Astrocyte (in vitro differentiated cells and primary cell): Measurements from ENCODE around the gene CALB2. TPM values are rescaled to one million over a fixed set of nuclear protein-coding genes. Genes with fewer than 3 reads are reported as not detected.

Source experiments
- DNase-seq: peaks from one replicate; pipeline ENCODE4 v3.0.0-alpha.2; 2010; ENCODE audit warnings: low read depth
- FAIRE-seq: peaks from 2 replicates; lab custom pipeline; 2011; peaks lifted over from hg19 to GRCh38; lab: Jason Lieb, UNC
- H2AFZ ChIP-seq: 2 replicates; pipeline ENCODE4 v1.6.0; 2012; ENCODE audit warnings: low read depth, low read length, inconsistent platforms
- H3K27ac ChIP-seq: 2 replicates; pipeline ENCODE4 v1.5.1; 2011; ENCODE audit warnings: low read depth, low read length, inconsistent platforms
- H3K27me3 ChIP-seq: 2 replicates; pipeline ENCODE4 v1.6.0; 2011; ENCODE audit warnings: low read length, inconsistent platforms; ENCODE audit not compliant: insufficient read depth
- H3K36me3 ChIP-seq: 2 replicates; pipeline ENCODE4 v1.5.1; 2011; ENCODE audit warnings: low read length, inconsistent platforms; ENCODE audit not compliant: insufficient read depth
- H3K4me1 ChIP-seq: 2 replicates; pipeline ENCODE4 v1.5.1; 2011; ENCODE audit warnings: low read length, inconsistent platforms; ENCODE audit not compliant: insufficient read depth
- H3K4me2 ChIP-seq: 2 replicates; pipeline ENCODE4 v1.6.0; 2012; ENCODE audit warnings: low read length, inconsistent platforms
- H3K4me3 ChIP-seq: 2 replicates; pipeline ENCODE4 v1.5.1; 2011; ENCODE audit warnings: low read depth, mild to moderate bottlenecking, low read length, inconsistent platforms; ENCODE audit not compliant: insufficient read depth
- H3K79me2 ChIP-seq: 2 replicates; pipeline ENCODE4 v1.6.0; 2012; ENCODE audit warnings: mild to moderate bottlenecking, low read length, inconsistent platforms; ENCODE audit not compliant: insufficient read depth
- H3K9ac ChIP-seq: 2 replicates; pipeline ENCODE4 v1.6.0; 2012; ENCODE audit warnings: mild to moderate bottlenecking, low read length, inconsistent platforms
- H3K9me3 ChIP-seq: 2 replicates; pipeline ENCODE4 v1.5.1; 2012; ENCODE audit warnings: low read depth, mild to moderate bottlenecking, low read length, inconsistent platforms; ENCODE audit not compliant: insufficient read depth
- H4K20me1 ChIP-seq: 2 replicates; pipeline ENCODE4 v1.6.0; 2012; ENCODE audit warnings: low read length, inconsistent platforms; ENCODE audit not compliant: insufficient read depth
- H3K27ac Mint-ChIP-seq: one replicate; pipeline ENCODE4 v1.8.0; 2021; ENCODE audit warnings: mild to moderate bottlenecking, mixed read lengths; ENCODE audit not compliant: unreplicated experiment
- H3K27me3 Mint-ChIP-seq: one replicate; pipeline ENCODE4 v1.8.0; 2021; ENCODE audit warnings: low read depth, mixed read lengths; ENCODE audit not compliant: unreplicated experiment
- H3K36me3 Mint-ChIP-seq: one replicate; pipeline ENCODE4 v1.8.0; 2021; ENCODE audit warnings: low read depth, mixed read lengths; ENCODE audit not compliant: unreplicated experiment
- H3K4me1 Mint-ChIP-seq: one replicate; pipeline ENCODE4 v1.8.0; 2021; ENCODE audit warnings: low read depth, mixed read lengths; ENCODE audit not compliant: unreplicated experiment
- H3K4me3 Mint-ChIP-seq: one replicate; pipeline ENCODE4 v1.8.0; 2021; ENCODE audit warnings: mild to moderate bottlenecking, moderate library complexity, mixed read lengths; ENCODE audit not compliant: unreplicated experiment
- H3K9me3 Mint-ChIP-seq: one replicate; pipeline ENCODE4 v1.8.0; 2021; ENCODE audit warnings: mild to moderate bottlenecking, mixed read lengths; ENCODE audit not compliant: unreplicated experiment
- EZH2 ChIP-seq: IDR thresholded peaks from 2 replicates; pipeline ENCODE4 v1.6.1; 2012; ENCODE audit warnings: mild to moderate bottlenecking, low read length, inconsistent platforms; ENCODE audit not compliant: insufficient read depth
- total RNA-seq: library from RNA; stranded (reverse); gene quantifications from 2 replicates; pipeline ENCODE4 v1.2.1, GENCODE V29; 2021
- TF ChIP-seq, protein P1 (sequence below): IDR thresholded peaks from 2 replicates; pipeline ENCODE4 v1.5.1; 2011; ENCODE audit warnings: low read depth, mild to moderate bottlenecking, inconsistent platforms, low read length, moderate library complexity; ENCODE audit not compliant: insufficient read depth

Gene CALB2
- total RNA-seq, 1 donor from 2014 or later = 4.2 TPM

DNA sequence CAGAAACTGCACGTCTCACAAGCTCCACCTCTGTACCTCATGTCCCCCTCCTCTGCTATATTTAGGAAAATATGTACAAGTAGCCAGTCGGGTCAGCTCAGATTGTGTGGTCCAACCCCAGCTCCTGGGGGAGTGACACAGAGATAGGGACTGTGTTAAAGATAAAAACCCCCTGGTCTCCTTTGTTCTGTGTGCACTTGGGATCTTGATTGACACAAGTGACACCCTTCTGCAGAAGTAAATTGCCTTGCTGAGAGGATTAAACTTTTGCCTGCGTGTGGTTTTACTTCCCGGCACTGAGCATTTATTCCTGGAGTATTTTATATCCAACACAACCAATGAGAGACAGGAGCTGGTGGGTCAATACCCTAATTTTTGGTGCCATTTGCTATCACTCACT lies 45.8 kb downstream of the CALB2 start:
- Histone ChIP-seq H3K9ac (no peak overlapping the region), H3K27me3 (no peaks in the 10 kb centered on the region), H3K36me3 (no peaks in the 10 kb centered on the region), H3K4me1 (no peaks in the 10 kb centered on the region), H3K27ac (no peak overlapping the region), H3K4me2 (no peak overlapping the region), H3K79me2 (no peaks in the 10 kb centered on the region), H4K20me1 (no peaks in the 10 kb centered on the region), H3K4me3 (no peak overlapping the region), H3K9me3 (peaks cover 3% of the 10 kb centered on the region), H2AFZ (no peak overlapping the region)
- TF ChIP-seq, protein P1, sequence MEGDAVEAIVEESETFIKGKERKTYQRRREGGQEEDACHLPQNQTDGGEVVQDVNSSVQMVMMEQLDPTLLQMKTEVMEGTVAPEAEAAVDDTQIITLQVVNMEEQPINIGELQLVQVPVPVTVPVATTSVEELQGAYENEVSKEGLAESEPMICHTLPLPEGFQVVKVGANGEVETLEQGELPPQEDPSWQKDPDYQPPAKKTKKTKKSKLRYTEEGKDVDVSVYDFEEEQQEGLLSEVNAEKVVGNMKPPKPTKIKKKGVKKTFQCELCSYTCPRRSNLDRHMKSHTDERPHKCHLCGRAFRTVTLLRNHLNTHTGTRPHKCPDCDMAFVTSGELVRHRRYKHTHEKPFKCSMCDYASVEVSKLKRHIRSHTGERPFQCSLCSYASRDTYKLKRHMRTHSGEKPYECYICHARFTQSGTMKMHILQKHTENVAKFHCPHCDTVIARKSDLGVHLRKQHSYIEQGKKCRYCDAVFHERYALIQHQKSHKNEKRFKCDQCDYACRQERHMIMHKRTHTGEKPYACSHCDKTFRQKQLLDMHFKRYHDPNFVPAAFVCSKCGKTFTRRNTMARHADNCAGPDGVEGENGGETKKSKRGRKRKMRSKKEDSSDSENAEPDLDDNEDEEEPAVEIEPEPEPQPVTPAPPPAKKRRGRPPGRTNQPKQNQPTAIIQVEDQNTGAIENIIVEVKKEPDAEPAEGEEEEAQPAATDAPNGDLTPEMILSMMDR = no peak
- no peak for TF ChIP-seq EZH2
- DNase-seq = no peak
- Mint-ChIP-seq H3K9me3 (peaks cover 12% of the 10 kb centered on the region), H3K4me1 (no peaks in the 10 kb centered on the region), H3K27me3 (peaks cover 32% of the 10 kb centered on the region), H3K4me3 (no peak overlapping the region), H3K36me3 (peaks cover 3% of the 10 kb centered on the region), H3K27ac (no peak overlapping the region)
- FAIRE-seq = no peak

DNA sequence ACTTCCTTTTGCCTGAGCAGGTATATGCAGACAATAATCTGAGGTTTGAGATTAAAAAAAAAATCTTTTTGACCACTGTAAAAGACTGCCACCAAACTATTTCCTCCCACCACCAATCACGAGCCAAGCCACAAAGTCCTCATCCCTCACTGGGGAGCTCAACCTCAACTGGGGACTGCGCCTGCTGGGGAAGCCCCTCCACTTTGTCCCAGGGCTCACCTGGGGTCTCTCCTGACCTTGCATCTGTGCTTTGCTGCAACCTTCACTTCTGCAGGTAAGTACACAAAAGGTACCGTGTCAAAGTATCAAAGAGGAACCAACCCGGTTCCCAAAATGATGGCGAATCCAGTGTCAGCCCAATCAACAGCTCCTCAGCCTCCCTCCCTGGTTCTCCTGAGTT lies 47.8 kb downstream of the CALB2 start:
- no peaks in the 10 kb centered on the region for H4K20me1 ChIP-seq
- no peak for TF ChIP-seq EZH2
- TF ChIP-seq, protein P1 = no peak
- H3K36me3 Mint-ChIP-seq = peaks cover 3% of the 10 kb centered on the region
- H3K4me2 ChIP-seq = no peak overlapping the region
- DNase-seq (no peak), FAIRE-seq (no peak)
- peaks cover 4% of the 10 kb centered on the region for H3K27me3 ChIP-seq
- H3K27ac ChIP-seq = no peak overlapping the region
- peaks cover 42% of the 10 kb centered on the region for H3K27me3 Mint-ChIP-seq
- H3K79me2 ChIP-seq = no peaks in the 10 kb centered on the region
- H3K9me3 ChIP-seq = peaks cover 3% of the 10 kb centered on the region
- no peak overlapping the region for H3K9ac ChIP-seq
- peaks cover 12% of the 10 kb centered on the region for H3K9me3 Mint-ChIP-seq
- no peaks in the 10 kb centered on the region for H3K4me1 ChIP-seq
- H2AFZ ChIP-seq = no peak overlapping the region
- H3K4me3 Mint-ChIP-seq = no peak overlapping the region
- no peak overlapping the region for H3K27ac Mint-ChIP-seq
- no peaks in the 10 kb centered on the region for H3K4me1 Mint-ChIP-seq
- H3K4me3 ChIP-seq = no peak overlapping the region
- no peaks in the 10 kb centered on the region for H3K36me3 ChIP-seq

DNA sequence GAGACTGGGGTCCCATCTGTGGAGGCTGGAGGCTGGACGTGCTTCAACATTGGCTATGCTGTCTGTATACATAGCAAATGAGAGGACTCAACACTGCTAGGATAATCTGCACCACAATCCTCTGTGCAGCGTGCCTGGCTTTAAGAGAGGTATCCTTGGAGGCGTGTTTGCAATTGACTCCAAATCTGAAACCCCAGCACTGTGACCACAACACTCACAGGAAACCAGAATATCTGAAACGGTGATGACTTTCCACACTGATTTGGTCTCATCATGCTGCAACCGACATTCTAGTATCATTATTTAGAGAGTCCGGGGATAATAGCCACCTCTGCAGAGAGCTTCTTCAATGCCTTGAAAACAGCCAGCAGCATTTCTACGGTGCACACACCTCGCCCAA lies 48.2 kb downstream of the CALB2 start:
- Histone ChIP-seq H4K20me1 (no peaks in the 10 kb centered on the region), H3K36me3 (no peaks in the 10 kb centered on the region), H3K27me3 (peaks cover 4% of the 10 kb centered on the region), H3K9ac (no peak overlapping the region), H3K79me2 (no peaks in the 10 kb centered on the region), H2AFZ (no peak overlapping the region), H3K4me1 (no peaks in the 10 kb centered on the region), H3K9me3 (peaks cover 3% of the 10 kb centered on the region), H3K27ac (no peak overlapping the region), H3K4me3 (no peak overlapping the region), H3K4me2 (no peak overlapping the region)
- no peak overlapping the region for H3K4me3 Mint-ChIP-seq
- no peak for TF ChIP-seq EZH2
- TF ChIP-seq, protein P1 = no peak
- peaks cover 3% of the 10 kb centered on the region for H3K36me3 Mint-ChIP-seq
- no peaks in the 10 kb centered on the region for H3K4me1 Mint-ChIP-seq
- peaks cover 42% of the 10 kb centered on the region for H3K27me3 Mint-ChIP-seq
- no peak overlapping the region for H3K27ac Mint-ChIP-seq
- DNase-seq = no peak
- H3K9me3 Mint-ChIP-seq = peaks cover 12% of the 10 kb centered on the region
- no peak for FAIRE-seq
